Fibroblast of peridontal ligament (primary cell): ENCODE data around the gene PCNT.
"Not testable (repeated sequence)": the region's sequence is repeated elsewhere in the genome, so short reads cannot be mapped to it uniquely, and the experiment has no call there.

Experiments
- DNase-seq: peaks from one replicate; pipeline ENCODE4 v3.0.0-alpha.2; 2010; ENCODE audit errors: extremely low read depth

Gene PCNT

DNA sequence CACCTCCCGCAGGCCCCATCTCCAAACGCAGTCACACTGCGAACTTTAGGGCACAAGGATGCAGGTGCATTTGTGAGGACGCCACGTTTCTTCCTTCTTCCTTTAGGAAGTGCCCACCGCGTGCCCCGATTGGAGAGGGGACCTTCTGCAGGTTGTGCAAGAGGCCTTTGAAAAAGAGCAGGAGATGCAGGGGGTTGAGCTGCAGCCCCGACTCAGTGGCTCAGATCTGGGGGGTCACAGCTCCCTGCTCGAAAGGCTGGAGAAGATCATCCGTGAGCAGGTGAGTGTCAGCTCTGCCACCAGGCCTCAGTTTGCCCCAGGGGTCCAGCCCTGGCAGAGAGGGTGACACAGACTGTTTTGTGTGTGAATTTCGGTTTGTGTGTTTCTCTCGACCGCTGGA lies 103.6 kb downstream of the PCNT start:
- no peak for DNase-seq

DNA sequence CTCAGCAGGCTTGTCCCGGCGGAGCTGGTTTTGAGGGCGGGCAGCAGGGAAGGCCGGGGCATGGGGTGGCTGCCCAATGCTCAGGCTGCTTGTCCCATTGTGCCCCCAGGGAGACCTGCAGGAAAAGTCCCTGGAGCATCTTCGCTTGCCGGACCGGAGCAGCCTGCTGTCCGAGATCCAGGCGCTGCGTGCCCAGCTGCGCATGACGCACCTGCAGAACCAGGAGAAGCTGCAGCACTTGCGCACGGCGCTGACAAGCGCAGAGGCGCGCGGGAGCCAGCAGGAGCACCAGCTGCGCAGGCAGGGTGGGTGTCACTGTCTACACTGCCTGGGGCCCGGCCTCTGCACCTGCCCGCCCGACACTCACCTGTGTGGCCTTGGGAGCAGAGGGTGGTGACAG lies 104.3 kb downstream of the PCNT start:
- no peak for DNase-seq

GRCh38 chr21:46428987-46429710 lies 105.2 kb downstream of the PCNT start:
- DNase-seq, result no peak

- no peak for DNase-seq
Observed at GRCh38 chr21:46429754-46430681, 106.1 kb downstream of the PCNT start.

- no peak for DNase-seq
Observed at GRCh38 chr21:46431448-46431847, 107.5 kb downstream of the PCNT start.

DNA sequence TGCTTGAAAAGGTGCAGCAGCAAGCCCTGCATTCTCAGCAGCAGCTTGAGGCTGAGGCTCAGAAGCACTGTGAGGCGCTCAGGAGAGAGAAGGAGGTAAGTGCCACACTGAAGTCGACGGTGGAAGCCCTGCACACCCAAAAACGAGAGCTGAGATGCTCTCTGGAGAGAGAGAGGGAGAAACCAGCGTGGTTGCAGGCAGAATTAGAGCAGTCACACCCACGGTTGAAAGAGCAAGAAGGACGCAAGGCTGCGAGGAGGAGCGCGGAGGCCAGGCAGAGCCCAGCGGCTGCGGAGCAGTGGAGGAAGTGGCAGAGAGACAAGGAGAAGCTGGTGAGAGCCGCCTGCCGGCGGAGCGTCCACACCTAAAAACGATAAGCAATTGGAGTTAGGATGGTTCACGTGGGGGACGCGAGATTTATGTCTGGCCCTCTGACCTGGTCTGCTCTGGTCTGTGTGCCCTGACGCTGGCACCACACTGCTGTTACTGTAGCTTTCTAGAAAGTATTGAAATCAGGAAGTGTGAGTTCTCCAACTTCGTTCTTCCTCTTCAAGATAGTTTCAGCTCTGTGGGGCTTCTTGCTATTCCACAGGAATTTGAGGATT lies 108.0 kb downstream of the PCNT start:
- no peak for DNase-seq

- not testable (repeated sequence) for DNase-seq
Observed at GRCh38 chr21:46433116-46433515, 109.2 kb downstream of the PCNT start.

GRCh38 chr21:46434322-46434958 lies 110.5 kb downstream of the PCNT start:
- DNase-seq, result no peak

DNA sequence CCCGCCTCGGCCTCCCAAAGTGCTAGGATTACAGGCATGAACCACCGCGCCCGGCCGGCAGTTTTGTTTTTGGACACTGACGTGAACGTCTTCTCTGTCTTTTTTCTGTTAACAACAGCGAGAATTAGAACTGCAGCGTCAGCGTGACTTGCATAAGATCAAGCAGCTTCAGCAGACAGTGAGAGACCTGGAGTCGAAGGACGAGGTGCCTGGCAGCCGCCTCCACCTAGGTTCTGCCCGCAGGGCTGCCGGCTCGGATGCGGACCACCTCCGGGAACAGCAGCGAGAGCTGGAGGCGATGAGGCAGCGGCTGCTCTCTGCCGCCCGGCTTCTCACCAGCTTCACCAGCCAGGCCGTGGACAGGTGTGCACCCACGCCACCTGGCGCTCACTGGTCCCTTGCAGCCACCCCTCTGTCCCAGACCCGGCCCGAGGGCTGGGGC lies 111.9 kb downstream of the PCNT start:
- no peak for DNase-seq

- no peak for DNase-seq
Observed at GRCh38 chr21:46436621-46437020, 112.7 kb downstream of the PCNT start.

GRCh38 chr21:46437096-46437498 lies 113.1 kb downstream of the PCNT start:
- DNase-seq, result no peak

GRCh38 chr21:46437511-46437910 lies 113.6 kb downstream of the PCNT start:
- DNase-seq, result no peak

DNA sequence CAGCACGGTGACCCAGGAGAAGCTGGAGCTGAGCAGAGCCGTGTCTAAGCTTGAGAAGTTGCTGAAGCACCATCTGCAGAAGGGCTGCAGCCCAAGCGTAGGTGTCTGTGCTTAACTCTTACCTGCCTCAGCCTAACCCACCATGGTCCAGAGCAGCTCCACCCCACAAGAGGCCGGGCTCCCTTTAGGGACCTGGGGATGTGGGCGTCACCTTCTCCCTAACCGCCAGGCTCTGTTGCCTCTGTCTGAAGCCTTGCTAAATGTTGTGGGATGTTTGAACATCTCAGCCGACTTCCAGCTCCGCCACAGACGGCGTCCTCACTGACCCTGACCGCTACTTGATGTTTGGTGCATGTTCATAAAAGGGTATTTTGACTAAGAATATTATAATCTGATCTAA lies 114.3 kb downstream of the PCNT start:
- no peak for DNase-seq

- no peak for DNase-seq
Observed at GRCh38 chr21:46439906-46440305, 116.0 kb downstream of the PCNT start.

DNA sequence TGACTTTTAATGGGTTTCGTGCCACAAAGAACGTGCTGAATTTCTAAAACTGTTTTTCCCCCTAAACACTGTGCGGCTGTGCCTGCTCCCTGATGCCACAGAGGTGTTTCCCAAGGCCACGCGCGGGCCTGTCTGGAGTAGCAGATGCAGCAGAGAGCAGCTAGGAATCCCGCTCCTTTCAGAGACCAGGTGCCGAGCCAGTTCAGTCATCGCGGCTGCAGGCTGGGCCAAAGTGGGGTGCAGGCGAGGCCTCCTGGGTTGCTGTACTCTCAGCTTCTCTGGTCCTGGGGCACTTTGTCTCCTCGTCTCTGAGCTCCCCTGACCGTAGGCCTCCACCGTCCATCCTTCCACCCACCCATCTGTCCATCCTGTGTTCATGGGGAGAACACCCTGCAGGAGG lies 117.4 kb downstream of the PCNT start:
- DNase-seq, result no peak

GRCh38 chr21:46441961-46442498 lies 118.1 kb downstream of the PCNT start:
- DNase-seq, result no peak

- DNase-seq, result no peak
Observed at GRCh38 chr21:46442938-46443337, 119.0 kb downstream of the PCNT start.

DNA sequence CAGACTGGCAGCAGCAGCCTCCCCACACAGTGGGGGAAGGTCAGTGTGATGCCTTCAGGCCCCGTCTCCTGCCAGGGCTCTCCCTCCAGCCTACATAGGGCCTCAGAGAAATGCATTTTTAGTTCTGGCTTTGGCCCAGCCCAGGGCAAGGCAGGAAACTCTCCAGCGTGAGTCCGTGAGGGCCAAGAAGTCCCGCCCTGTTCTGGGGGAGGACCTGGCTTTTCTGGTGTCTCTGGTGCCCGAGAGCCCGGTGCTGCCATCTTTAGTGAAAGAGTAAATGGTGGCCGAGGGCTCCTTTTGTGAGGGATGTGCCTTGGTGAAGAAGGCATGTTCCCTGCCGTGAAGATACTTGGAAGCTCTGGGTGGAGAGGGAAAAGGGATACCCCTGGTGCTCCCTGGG lies 120.0 kb downstream of the PCNT start:
- no peak for DNase-seq

DNA sequence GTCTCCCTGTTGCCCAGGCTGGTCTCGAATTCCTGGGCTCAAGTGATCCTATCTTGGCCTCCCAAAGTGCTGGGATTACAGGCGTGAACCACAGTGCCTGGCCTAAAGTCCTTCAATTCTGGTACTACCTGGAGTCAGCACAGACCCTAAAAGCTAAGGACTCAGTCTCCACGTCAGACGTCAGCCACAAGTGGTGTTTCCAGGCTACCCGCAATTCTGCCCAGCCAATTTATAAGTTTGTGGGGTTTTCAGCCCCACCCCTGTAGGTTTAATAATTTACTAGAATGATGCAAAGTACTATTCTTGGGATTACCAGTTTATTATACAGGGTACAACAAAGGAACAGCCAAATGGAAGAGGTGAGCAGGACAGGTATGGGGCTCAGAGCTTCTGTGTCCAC lies 124.2 kb downstream of the PCNT start:
- DNase-seq, result no peak

DNA sequence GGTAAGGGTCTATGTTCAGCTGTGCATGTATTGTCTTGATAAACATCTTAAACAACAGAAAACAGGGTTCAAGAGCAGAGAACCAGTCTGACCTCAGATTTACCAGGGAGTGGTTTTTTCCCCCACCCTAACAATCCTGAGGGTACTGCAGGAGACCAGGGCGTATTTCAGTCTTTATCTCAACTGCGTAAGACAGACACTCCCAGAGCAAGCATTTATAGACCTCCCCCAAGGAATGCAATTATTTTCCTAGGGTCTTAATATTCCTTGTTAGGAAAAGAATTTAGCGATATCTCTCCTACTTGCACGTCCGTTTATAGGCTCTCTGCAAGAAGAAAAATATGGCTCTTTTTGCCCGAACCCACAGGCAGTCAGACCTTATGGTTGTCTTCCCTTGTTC lies 124.9 kb downstream of the PCNT start:
- DNase-seq, result not testable (repeated sequence)

DNA sequence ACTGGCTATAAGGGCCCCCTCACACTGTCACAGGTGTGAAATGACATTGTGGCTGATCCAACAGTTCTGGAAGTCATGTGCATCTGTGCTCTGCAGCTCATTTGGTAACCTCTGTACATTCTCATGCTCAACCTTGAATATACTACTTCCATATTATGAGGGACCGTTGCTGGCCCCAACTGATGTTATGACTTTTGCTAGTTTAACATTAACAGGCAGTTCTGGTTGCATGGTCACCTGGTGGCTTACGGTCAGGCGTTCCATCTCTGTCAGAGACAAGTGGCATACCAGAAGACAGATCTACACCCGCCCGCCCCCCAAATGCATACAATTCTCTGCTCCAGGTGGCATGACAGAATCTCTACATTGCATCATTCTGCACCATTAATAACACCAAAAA lies 128.8 kb downstream of the PCNT start:
- no peak for DNase-seq

- DNase-seq, result no peak
Observed at GRCh38 chr21:46454142-46454541, 130.2 kb downstream of the PCNT start.
